Activated gamma-delta T cell (primary cell): ENCODE data around the gene DUSP16.

Experiments used
- DNase-seq: peaks from one replicate; lab custom pipeline; 2025; lab: John Stamatoyannopoulos, UW

Gene DUSP16

GRCh38 chr12:12469386-12469785 is 93.3 kb downstream of the DUSP16 start:
- DNase-seq: no peak

GRCh38 chr12:12468575-12468974 is 94.1 kb downstream of the DUSP16 start:
- DNase-seq: no peak

- DNase-seq: no peak
Observed at GRCh38 chr12:12467688-12468261, 94.9 kb downstream of the DUSP16 start.

- no peak for DNase-seq
Observed at GRCh38 chr12:12467264-12467663, 95.4 kb downstream of the DUSP16 start.

DNA sequence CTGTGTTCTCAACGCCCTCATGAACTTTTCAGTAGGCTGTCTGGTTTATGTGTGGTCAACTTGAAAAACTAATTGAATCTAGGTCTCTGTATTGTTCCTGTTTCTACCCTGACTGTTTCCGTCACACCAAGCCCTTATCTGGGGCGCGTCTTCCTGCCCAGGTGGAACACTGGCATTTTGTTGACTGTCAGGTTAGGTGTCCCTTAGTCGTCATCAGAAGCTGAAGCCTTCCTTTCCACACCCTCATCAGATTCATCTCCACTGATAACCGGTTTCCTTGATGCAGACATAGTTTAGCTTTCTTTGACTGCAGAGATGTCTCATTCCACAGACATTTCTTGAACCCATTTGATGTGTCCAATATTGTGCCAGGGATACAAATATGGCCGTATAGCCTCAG is 96.5 kb downstream of the DUSP16 start:
- DNase-seq: no peak

GRCh38 chr12:12465522-12465921 is 97.1 kb downstream of the DUSP16 start:
- DNase-seq: no peak

DNA sequence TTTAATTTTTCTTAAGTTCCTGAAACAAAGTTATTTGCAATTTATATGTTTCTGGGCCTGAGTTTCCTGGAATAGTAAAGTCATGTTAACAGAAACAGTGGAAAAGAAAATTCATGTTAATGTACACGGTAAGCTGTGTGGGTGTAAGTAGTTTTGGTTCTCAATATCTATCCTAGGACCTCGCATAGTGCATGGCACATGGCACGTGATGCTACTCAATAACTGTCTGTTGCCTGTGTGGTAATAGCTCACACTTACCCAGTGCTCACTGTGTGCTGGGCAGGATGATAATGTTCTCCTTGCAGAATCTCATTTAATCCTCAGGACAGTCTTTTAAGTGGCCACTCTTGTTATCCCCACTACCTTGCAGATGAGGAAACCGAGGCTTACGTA is 100.7 kb downstream of the DUSP16 start:
- DNase-seq: no peak

DNA sequence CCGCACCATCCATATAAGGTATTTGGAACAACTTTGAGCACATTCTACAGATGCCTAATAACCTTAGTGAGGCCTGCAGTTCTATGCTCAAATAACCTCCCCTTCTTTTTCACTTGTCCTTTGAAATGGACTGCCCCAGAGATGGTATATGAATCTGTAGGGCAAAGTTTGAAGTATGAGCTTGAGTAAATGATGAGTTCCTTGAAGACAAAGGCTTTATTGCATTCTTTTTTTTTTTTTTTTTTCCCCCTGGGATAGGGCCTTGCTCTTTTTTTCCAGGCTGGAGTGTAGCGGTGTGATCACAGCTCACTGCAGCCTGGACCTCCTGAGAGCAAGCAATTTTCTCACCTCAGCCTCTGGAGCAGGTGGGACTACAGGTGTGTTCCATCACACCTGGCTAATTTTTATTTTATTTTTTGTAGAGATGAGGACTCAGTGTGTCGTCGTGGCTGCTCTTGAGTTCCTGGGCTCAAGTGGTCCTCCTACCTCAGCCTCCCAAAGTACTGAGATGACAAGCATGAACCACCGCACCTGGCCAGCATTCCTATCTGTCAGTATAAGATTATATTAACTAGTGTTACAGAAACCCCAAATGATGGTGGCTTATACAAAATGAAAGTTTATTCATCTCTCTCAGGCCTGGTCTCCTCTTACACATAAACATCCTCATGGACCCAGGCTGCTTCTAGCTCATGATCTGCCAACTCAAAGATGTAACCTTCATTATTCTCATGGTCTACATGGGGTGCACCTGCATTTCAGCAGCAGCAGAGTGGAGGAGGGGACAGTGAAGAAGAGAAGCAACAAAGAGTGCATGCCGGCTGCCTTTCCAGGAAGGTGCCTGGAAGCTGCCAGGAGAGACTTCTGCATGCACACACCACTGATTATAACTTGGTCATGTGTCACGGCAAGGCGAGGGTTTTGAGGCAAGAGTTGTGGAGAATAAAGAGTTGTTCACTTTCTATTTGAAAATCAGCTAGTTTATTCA is 101.4 kb downstream of the DUSP16 start:
- no peak for DNase-seq

GRCh38 chr12:12456637-12457036 is 106.0 kb downstream of the DUSP16 start:
- no peak for DNase-seq

- no peak for DNase-seq
Observed at GRCh38 chr12:12454315-12454714, 108.3 kb downstream of the DUSP16 start.

- no peak for DNase-seq
Observed at GRCh38 chr12:12453635-12454034, 109.0 kb downstream of the DUSP16 start.

GRCh38 chr12:12452326-12452902 is 110.2 kb downstream of the DUSP16 start:
- no peak for DNase-seq

DNA sequence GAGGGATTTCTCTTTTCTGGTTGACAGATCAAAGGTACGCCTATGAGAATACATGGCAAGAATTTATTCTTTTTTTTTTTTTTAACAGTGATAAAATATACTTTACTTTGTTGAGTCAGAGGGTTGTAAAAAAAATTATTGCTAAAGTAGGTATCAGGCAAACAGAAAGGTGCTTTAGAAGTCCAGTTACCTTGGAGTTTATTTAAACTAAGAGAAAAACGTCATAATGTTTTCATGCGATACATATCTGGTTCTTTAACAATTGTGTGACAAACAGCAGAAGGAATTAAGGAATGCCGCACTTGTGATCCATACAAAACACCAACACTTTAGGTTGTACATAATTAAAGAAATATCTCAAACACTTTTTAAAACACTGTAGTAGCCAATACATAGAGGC is 111.6 kb downstream of the DUSP16 start:
- DNase-seq: no peak

- no peak for DNase-seq
Observed at GRCh38 chr12:12450043-12450471, 112.6 kb downstream of the DUSP16 start.

- no peak for DNase-seq
Observed at GRCh38 chr12:12449533-12450025, 113.1 kb downstream of the DUSP16 start.

DNA sequence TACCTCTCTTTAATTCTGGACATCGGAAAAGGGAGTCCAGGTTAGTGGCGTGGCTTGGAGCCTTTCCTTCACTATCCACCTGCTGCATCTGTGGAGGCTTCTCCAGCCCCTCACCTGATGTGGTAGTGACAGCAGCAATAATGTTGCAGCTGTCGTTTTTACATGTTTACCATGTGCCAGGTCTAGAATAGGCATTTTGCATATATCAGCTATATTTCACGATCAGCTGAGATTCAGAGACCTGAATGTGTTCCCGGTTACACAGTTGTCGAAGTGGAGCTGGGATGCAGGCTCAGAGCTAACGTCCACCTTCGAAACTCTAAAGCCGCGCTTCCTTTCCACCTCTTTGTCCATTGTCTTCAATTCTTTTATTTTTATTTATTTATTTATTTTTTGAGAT is 114.8 kb downstream of the DUSP16 start:
- no peak for DNase-seq

DNA sequence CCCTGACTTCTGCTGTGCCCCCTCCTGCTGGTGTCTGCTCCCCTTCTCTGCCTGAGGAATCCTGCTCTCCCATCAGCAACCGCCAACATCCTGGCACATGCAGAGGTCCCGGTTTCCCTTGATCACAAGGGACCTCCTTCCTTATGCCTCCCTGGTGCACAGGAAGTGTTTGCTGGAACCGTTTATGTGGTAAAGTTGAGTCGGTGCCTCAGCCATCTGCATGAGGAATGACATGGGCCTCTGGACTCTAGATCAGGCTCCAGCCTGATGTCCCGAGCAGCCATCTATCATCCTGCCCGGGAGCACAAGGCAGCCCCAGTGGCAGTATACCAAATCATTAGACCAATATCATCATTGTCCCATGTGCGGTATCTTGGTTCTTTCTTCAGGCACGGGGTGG is 115.4 kb downstream of the DUSP16 start:
- DNase-seq: no peak

DNA sequence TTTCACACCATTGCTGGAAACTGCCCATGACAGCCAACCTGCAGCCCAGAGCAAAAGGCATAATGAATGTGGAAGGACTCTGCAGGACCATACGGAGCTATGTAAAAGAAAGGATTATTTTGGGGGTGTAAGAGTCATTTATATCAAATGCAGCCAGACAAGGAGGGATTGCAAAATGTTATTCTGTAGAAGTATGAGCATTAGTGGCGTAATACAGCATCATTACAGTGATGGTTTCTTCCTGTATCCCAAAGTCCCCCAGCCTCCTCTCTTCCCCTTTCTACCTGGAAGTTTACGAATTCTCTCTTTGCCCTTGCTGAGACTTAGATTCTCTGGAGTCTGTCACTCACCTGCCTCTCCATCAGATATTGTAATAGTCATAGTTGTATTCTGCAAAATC is 115.9 kb downstream of the DUSP16 start:
- DNase-seq: no peak

DNA sequence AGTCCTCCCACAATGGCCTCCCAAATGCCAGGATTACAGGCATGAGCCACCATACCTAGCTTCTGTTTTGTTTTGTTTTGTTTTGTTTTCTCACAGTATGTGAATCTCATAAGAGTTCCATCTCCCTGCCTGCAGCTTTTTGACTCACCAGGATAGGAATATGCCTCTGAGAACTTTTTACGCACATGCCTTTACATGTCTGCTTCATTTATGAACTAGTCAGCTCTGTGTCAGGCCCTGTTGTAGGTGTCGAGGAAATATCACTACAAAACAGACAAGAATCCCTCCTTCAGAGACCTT is 116.8 kb downstream of the DUSP16 start:
- no peak for DNase-seq

- DNase-seq: no peak
Observed at GRCh38 chr12:12445165-12445881, 117.3 kb downstream of the DUSP16 start.

DNA sequence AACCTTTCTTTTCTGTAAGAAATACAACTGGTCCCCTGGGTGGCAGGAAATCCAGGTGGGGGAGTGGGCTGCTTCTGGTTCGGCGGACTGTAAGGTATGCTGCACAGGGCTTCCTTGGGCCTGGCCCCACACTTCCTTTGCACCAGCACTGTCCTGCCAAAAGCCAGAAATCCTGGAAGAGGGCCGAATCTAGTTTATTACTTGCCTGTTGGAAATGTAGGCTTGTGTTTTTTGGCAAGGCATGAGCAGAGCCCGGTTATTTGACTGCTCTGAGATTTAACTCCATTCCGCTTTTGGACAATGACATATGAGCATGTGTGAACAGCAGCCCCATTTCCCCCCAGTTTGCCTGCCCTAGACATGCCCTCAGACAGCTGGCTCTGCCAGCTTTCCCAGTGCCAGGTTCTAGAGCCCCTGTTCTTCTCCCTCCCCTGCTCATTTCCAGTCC is 119.2 kb downstream of the DUSP16 start:
- no peak for DNase-seq

DNA sequence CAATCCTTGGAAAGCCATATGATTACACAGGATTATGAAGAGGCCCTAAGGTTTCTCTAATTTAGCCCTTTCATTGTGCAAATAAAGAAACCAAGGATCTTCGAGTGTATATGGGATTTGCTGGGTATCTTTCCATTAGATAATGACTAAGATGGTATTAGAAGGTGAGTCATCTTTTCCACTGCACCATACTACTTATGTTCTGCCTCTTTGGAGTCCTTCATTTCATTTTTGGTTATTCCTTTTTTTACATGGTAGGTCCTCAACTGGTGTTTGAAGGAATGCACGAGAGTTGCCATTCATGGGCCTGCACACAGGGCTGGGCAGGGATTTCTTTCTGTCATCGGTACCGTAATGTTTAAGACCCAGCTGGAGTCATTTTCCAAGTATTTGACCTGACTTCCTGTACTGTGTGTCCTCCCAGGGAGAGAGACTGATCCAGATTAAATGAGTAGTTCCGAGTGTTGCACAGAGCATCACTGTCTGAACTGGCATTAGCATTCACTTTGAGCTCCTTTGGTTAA is 120.1 kb downstream of the DUSP16 start:
- DNase-seq: no peak
